Colon (tissue), 2 donors: ENCODE measurements around the gene TM4SF4.

Experiments
- FAIRE-seq: peaks from 2 replicates; lab custom pipeline; 2012; peaks lifted over from hg19 to GRCh38; lab: Jason Lieb, UNC
- donor health status: control.
- donor health status: control.

The TM4SF4 gene

DNA sequence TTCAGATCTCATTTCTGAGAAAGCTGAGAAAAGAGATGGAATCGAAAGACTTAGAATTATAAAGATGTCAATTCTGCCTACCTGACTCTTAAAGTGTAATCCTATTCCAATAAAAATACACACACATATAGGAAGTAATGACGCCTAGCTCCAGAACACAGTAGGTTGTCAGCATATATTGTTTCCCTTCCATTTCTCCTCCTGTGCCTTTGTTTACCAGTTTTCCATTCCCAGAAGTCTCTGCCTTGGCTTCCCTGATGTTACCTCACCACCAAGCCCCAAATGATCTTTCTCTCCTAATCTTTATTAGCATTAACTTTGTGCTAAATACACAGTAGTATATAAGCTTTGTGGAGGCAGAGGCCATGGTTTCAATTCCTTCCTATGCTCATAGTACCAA, 40.0 kb downstream of the TM4SF4 start:
- no peak for FAIRE-seq

DNA sequence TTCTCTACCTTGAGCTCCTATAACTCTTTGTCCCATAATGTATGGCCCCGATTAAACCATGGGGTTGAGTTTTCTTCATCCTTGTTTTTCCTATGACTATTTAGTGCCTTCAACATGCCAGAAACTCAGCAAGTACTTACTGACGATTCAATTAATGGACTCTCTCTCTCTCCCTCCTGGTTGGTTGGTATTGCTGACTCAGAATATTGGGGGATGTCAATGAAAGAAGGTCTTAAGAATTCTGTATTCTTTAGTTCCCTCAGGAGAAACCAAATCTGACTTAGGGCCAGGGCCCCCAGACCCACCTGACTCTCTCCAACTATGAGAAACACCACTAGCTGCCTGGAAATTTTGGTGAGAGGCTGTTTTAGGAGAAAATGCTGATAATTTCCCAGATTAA, 40.8 kb downstream of the TM4SF4 start:
- FAIRE-seq, result no peak

DNA sequence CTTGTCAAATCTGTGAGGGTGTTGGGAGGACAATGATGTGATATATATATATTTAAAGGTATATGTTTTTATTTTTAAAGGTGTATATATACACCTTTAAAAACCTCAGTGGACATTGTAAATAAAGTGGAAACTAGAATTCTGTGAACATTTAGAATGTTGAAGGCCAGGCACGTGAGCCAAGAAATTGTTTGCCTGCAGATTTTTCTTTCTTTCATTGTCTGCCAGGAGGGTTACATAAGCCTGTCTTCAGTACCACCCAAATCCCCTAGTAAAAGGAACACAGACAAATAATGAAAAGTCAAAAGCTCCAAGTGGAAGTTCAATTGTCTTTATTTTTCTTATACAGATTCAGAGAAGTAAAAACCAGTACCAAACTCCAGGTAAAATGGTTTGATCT, 42.4 kb downstream of the TM4SF4 start:
- no peak for FAIRE-seq

DNA sequence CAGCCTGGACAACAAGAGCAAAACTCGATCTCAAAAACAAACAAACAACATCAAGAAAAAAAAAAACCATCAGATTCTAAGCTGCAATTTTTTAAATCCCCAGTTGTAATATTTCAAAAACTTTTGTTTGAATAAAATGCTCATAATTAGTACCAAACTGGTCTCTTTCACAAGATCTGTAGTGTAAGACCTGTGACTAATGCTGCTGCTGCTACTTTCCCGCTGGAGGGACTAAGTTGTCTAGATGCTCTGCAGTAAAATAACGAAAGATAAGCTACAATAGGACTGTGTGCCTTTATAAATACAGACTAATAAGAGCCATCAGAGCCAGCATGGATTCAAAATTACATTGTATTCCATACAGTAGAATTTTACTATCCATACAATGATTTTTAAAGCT, 45.4 kb downstream of the TM4SF4 start:
- no peak for FAIRE-seq

DNA sequence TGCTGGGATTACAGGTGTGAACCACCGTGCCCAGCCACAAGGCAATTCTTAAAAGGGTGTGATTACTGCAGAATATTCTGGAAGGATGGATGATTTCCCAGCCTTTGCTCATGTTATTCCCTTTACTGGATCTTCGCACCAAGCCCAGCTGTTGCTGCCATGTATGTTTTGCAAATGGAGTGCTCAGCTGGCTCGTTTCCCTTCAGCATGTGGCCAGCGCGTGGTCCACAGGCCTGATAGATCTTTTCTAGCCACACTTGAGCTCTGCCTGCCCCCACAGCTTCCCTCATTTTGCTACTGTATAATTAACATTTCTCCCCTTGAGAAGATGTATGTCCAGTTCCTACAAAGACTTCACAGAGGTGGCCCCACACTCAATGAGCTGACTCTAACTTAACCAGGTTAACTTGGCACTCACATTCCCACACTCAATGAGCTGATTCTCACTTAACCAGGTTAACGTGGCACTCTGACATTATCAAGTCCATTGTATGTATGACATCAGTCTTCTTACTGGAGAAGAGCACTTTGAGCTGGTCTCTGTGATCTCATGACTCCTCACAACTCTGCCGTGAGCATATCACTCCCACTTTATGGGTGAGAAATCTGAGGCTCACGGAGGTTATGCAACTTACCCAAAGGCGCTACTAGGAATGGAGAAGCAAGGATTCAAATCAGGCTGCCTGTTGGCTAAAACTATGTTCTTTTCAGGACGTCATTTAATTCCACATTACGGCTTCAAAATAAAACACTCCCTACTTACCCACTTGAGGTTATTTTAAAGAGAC, 49.2 kb downstream of the TM4SF4 start:
- no peak for FAIRE-seq

DNA sequence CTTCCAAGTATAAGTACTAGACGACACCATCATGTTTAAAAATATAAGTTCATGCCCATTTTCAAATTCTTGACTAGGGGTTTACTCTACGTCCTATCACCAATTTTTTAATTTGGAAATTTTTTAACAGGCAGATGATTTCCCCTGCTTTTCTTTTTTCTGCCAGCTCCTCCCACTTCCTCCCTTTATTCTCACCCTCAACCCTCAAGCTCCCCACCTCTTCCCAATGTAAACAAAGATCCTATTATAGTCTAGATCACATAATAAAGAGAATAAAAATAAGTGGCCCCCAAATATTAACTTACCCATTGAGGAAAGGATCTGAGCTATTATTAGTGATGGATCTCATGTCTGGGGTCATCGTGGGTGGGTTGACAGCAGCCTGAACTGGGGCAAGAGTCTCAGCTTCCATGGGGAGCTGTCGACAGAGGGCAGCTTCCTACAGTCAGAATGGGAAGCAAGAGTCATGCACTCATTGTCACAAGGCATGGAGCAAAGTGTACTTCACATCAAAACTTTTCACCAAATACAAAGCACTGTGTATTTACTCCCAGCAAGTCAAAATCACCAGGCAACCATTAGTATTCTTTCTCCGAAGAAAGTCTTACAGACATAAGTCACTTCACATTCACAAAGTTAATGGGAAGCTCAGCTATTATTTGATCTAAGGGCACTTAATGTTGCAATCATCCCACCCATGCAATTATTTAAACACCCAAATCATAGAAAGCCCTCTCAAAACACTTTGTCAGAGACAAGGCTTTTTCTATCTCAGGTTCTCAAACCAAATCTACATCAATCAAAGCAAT, 53.2 kb downstream of the TM4SF4 start:
- no peak for FAIRE-seq

DNA sequence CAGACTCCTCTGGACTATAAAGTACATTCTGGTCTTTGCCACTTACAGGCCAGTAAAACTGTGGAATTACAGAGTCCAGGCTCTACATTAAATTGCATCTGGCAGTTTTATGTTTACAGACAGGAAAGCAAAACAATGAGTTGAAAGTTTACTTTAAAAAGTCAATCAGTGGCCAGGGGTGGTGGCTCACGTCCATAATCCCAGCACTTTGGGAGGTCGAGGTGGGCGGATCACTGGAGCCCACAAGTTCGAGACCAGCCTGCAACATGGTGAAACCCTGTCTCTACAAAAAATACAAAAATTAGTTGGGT, 53.8 kb downstream of the TM4SF4 start:
- FAIRE-seq, result no peak

DNA sequence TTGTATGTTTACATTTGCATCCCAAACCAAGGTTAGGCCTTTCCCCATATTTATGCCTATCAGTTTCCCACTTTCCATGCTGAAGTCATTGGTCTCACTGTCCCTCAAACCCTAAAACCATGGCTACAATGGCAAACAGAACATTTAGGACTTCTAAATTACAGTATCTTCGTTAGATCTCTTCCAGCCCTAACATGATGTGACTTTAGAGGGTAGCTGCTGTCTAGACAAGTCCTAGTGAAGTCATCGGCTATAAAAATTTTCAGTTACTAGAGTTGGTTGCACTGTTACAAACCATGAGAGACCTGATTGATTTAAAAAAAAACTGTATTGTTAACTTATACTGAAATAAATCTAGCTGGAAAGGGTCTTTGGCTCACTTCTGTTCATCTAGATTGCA, 54.6 kb downstream of the TM4SF4 start:
- no peak for FAIRE-seq

DNA sequence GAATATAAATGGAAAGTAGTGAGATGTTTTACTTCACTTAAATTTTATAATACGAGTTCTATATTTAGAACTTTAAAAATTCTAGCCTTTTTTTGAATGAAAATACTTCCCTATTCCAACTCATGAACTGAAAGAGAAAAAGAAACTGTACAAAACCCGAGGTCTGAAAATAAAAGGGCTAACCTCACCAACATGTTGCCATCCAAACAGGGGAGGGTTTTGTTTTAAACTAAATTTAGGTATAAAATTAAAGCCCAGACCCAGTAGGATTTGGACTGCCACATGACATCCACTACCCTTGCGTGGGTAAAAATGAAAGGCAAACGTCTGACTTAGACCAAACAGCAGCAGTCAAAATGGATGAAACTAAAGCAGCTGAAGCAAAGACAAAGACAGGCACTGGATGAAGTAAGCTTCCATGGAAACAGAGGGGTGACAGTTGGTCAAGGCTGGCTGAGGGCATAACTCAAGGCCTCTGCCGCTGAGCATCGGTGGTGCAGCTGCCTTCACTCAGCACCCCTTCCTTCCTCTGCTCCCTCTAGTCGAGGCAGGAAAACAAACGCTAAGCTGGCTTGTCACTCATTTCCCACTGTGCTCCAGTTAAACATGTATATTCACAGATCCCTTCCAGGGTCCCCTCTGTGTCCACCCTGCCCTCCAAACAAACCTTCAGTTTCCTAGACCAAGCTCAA, 58.1 kb downstream of the TM4SF4 start:
- no peak for FAIRE-seq

DNA sequence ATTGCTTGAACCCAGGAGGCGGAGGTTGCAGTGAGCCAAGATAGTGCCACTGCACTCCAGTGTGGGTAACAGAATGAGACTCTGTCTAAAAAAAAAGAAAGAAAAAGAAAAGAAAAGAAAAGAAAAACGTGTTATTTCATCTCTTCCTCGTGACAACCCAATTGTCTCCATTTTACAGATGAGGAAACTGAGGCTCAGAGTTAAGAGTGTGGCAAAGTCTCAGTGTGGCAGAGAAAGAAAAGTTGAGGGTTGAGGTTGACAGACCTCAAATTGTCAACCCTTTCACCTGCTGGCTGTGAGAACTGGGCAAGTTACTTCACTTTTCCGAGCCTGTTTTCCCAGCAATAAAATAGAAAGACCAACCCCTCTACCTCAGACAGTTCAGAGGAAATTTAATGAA, 59.6 kb downstream of the TM4SF4 start:
- no peak for FAIRE-seq

DNA sequence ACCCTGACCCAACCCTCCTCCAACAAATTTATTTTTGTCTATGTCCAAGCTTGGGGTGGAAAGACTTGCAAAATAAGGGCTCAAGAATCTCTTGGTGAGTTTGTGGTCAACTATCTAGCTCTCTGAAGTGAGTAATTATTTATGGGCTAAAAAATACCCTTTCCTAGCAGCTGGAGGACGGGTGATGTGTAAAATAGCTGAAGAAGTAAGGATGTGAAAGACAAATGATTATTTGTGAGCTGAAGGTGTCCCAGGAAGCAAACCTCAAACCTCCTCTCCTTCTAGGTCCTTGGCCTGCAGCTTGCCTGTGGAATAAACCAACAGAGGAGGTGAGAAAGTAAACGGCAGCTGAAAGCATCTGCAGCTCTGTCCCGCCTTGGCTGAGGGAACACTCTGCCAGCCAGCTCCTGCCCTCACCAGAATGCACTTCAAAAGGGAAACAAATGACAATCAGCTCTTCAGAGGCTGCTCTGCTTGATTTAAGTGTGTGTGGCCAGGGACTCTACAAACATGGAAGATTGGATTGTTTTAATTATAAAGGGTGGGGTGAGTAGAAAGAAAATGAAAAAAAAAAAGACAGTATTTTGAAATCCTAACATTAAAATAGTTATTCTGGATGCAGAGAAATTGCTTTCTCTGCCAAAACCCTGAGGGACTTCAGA, 60.3 kb downstream of the TM4SF4 start:
- FAIRE-seq, result no peak

DNA sequence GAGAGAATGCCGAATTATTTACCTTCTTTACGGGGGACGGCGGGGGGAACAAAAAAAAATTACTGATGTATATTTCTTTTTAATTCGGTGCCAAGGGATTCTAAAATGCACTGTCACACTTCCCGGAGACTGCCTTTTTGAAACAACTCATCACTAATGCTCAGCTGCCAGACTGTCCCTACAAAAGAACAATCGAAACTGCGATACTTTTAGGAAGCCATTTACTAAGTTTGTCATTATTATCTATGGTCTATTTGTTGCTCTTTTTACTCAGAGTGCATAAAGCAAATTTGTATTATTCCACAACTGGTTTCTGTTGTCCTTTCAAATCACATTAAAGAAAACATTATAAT, 60.8 kb downstream of the TM4SF4 start:
- FAIRE-seq, result no peak

DNA sequence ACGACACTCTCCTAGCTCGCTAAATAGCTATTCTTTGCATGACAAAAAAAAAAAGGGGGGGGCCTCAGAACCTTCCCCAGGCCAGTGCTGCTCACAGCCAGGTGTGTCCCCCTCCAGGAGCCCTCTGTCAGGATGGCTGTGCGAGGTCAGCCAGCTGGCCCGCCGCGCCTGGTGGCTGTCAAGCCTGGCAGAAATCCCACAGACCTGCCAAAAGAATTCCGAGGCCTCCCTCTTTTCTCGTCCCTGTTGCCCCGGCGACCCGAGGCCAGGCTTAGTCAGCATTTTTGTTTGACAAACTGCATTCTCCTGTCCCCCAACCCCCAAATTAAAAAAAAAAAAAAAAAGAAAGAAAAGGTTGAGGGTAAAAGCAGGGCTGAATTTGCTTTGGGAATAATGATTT, 61.9 kb downstream of the TM4SF4 start:
- FAIRE-seq, result no peak

DNA sequence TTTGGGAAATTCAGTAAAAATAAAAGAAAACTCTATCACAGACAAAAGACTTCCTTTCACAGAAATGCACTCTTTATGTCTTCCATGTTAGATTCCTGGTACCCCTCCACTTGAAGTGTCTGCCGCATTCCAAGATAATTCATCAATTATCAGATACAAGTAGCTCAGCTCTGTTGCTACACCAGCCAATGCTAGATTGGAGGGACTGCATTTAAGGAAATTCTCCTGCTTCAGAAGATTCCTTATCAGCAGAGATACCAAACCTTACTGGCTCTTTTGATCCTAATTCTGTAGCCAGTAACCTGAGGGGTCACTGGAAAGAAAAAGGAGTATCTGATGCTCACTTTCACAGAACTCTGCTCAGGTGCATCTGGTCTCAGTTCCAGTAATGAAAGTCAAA, 63.9 kb downstream of the TM4SF4 start:
- no peak for FAIRE-seq

DNA sequence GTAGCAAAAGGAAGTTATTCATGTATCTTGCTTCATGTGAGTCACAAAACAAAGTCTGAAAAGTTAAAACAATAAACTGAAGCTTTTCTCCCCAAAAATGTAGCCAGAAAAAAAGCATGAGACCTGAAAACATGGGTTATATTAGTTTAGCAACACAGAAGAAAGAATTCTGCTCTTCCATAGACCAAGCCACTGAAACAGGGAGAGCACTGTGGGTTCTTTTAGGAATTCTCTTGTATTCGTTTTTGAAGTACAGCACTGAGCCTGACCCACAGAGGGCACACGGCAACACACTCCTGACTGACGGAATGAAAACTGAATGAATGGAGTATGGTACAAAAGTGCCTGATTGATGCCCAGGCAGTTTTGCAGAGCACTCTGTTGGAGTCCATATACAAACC, 66.6 kb downstream of the TM4SF4 start:
- FAIRE-seq, result no peak

DNA sequence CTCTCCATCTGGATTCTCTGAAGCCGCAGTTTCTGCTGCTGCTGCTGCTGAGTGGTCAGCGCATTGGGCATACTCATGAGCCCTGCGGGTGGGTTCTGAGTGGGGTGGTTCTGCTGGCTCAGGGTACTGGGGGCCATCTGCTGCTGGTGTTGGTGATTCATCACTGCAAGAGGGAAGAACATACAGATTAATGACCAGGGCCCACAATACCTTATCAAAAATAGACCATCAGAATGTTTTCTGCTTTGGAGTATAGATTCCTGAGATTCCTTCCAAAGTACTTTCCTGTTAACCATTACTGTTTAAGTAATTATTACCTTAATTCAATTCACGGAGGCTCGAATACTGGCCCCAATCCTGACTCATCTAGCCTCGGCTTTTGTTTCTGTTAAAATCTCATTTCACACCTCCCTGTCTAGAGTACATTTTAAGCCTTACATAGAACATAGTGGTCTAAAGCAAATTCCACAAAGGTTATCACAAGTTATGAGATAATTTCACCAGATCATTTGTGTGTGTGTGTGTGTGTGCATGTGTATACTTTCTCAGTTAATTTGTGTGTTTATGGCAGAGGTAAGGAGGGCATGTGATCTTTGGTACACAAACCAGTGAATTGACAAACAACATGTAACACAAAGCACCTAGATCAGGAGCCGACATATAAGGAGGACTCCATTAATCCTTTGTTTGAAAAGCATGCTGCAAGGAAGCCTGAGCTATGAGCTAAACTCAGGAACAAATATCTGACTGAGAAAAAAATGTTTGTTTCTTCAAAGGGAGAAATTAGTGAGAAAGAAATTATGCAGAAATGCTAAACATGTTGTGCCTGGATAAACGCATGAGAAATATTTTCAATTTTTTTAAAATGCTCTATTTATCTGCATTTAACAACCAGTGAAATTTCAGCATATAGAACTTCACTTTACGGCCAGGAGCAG, 68.1 kb downstream of the TM4SF4 start:
- FAIRE-seq, result no peak

DNA sequence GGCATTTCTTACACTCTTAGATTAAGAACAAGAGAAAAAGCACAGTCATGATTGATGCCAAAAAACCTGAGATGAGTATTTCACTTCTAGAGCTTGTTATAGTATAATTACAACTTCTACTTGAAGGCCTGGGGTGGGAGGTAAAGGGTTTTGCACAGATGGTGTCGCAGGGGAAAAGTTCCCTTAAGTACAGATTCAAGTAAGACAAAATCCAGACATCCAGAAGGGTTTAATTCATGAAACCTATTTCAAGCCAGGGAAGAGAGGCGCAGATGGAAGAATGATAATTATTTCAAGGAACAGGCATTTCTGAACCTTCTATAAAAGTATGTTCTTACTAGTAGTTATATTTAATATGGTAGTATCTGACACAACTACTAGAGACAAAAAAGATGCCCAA, 70.6 kb downstream of the TM4SF4 start:
- no peak for FAIRE-seq

DNA sequence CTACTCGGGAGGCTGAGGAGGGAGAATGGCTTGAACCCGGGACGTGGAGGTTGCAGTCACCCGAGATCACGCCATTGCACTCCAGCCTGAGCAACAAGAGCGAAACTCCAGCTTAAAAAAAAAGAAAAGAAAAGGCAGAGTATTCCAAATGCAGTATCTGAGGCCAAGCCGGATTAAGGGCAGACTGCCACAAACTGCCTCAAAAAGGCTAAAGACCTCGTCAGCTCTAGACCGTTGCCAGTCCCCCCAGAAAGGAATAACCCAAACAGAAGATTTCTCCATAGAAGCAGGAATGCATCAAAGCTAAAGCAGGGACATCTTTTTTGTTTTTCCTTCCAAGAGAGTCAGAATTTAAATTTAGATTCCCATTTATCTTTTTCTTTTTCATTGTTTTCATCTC, 72.9 kb downstream of the TM4SF4 start:
- no peak for FAIRE-seq

DNA sequence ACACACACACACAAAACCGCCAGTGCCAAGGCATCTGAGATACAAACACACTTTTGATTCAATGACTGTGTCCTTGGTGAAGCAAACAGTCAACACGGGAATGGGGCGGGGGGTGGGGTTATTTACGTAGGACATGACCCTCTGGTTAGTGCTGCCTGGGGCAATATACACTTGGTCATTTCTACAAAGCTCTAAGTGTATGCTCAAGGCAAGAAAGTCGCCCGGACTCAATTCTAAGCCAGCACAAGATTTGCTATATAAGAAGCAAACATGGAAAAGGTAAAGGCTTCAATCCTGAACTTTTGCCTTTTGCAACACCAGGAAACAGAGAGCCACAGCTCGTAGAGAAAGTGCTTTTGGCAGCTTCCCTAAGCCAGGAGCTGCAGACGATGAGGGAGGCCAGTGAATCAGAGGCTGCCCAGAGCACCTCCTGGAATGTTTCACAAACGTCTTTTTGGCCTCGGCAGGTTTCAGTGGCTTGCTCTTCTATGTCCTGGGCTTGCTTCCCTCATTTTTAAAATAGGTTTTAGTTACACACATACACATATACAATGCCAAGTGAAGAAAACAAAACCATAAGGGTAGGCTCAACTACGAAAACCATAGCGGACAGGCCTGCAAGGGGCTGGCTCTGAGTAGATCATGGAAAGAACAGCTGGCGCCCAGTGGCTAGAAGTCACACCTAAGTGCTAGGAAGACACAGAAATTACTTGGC, 73.6 kb downstream of the TM4SF4 start:
- FAIRE-seq, result no peak

DNA sequence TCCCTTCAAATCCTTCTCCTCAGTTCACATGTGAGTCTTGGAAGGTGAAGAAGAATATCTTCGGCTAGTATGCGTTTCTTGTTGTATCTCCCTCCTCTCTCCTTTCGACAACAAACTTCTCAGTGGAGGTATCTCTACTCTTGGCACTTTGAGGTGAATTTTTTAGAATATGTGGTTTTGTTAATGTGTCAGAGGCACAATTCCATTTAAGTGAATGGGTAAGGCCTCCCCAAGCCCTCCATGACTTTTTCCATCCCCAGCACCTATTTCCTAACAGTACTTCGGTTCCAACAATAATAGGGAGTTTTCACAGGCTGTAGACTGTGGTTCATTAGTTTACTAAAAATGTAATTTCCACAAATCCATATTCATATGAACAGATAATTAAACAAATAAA, 74.2 kb downstream of the TM4SF4 start:
- no peak for FAIRE-seq

DNA sequence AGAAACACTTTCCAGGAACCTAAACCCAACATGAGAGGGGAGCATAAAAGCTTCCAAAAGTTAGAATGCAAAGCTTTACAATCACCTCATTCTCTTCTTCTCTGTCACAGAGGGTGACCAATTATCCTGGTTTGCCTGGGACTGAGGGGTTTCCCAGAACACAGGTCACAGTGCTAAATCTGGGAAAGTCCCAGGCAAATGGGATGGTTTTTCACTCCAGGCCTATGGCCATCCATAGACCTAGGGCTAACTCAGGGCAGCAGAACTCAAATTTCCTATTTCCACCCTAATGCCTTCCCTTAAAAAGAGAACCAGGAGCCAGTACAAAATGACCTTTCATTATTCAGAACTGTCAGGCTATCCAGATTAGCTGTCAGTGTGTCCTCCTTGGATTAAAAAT, 77.0 kb downstream of the TM4SF4 start:
- FAIRE-seq, result no peak
